OCI-LY1 (cell line): ENCODE results near the gene NBPF6.

Experiments used
- H2AFZ ChIP-seq: fragments of 200-600 bp; sonication (generic), shearing (Covaris generic); 2 replicates; pipeline ENCODE4 v1.6.0; 2014; ENCODE audit warnings: antibody characterized with exemption, mild to moderate bottlenecking, low read length
- H3F3A ChIP-seq: fragments of 200-600 bp; sonication (generic), shearing (Covaris generic); 2 replicates; pipeline ENCODE4 v1.6.0; 2014; ENCODE audit warnings: mild to moderate bottlenecking, antibody characterized with exemption, low read length, moderate library complexity; ENCODE audit not compliant: insufficient read depth
- H3K27ac ChIP-seq: fragments of 200-600 bp; sonication (generic); 2 replicates; pipeline ENCODE4 v1.5.1; 2014; ENCODE audit warnings: low read length, mixed run types, mild to moderate bottlenecking, low read depth; ENCODE audit not compliant: poor library complexity, severe bottlenecking
- H3K27me3 ChIP-seq: fragments of 200-600 bp; sonication (generic); 2 replicates; pipeline ENCODE4 v1.6.0; 2014; ENCODE audit warnings: antibody characterized with exemption, mild to moderate bottlenecking, low read length, moderate library complexity; ENCODE audit not compliant: insufficient read depth
- H3K36me3 ChIP-seq: fragments of 200-600 bp; sonication (generic); 2 replicates; pipeline ENCODE4 v1.6.1; 2014; ENCODE audit warnings: mild to moderate bottlenecking, antibody characterized with exemption, low read length, moderate library complexity, mixed read lengths; ENCODE audit not compliant: insufficient read depth
- H3K4me1 ChIP-seq: fragments of 200-600 bp; sonication (generic); 2 replicates; pipeline ENCODE4 v1.5.1; 2014; ENCODE audit warnings: mild to moderate bottlenecking, low read length, moderate library complexity; ENCODE audit not compliant: insufficient read depth, severe bottlenecking
- H3K4me2 ChIP-seq: fragments of 200-600 bp; sonication (generic), shearing (Covaris generic); 2 replicates; pipeline ENCODE4 v1.6.1; 2014; ENCODE audit warnings: low read length
- H3K4me3 ChIP-seq: fragments of 200-600 bp; sonication (generic); 2 replicates; pipeline ENCODE4 v1.5.1; 2014; ENCODE audit warnings: low read length, low read depth, mild to moderate bottlenecking, mixed read lengths; ENCODE audit not compliant: poor library complexity, severe bottlenecking
- H3K79me2 ChIP-seq: fragments of 200-600 bp; shearing (Covaris generic); 2 replicates; pipeline ENCODE4 v1.6.1; 2016; ENCODE audit warnings: mixed run types, low read length, mixed read lengths; ENCODE audit not compliant: insufficient read depth
- H3K9ac ChIP-seq: fragments of 200-600 bp; sonication (generic), shearing (Covaris generic); 2 replicates; pipeline ENCODE4 v1.6.1; 2014; ENCODE audit warnings: mild to moderate bottlenecking, low read length, mixed read lengths
- H3K9me2 ChIP-seq: fragments of 200-600 bp; sonication (generic), shearing (Covaris generic); 2 replicates; pipeline ENCODE4 v1.6.1; 2014; ENCODE audit warnings: low read depth, mild to moderate bottlenecking, low read length, mixed read lengths
- H3K9me3 ChIP-seq: fragments of 200-600 bp; shearing (Covaris generic); 2 replicates; pipeline ENCODE4 v1.6.1; 2014; ENCODE audit warnings: low read length, mixed read lengths
- H4K20me1 ChIP-seq: fragments of 200-600 bp; sonication (generic), shearing (Covaris generic); 2 replicates; pipeline ENCODE4 v1.6.0; 2016; ENCODE audit warnings: mild to moderate bottlenecking, low read length; ENCODE audit not compliant: insufficient read depth
- CTCF ChIP-seq: fragments of 200-600 bp; sonication (generic), shearing (Covaris generic); IDR thresholded peaks from 2 replicates; pipeline ENCODE4 v1.5.1; 2017; ENCODE audit warnings: mild to moderate bottlenecking, antibody characterized with exemption, low read length, moderate library complexity, mixed read lengths
- EZH2 ChIP-seq: fragments of 200-600 bp; sonication (generic), shearing (Covaris generic); IDR thresholded peaks from 2 replicates; pipeline ENCODE4 v1.8.0; 2017; ENCODE audit warnings: borderline replicate concordance, mixed run types, mild to moderate bottlenecking, antibody characterized with exemption, low read length, moderate library complexity, mixed read lengths

Gene NBPF6

DNA sequence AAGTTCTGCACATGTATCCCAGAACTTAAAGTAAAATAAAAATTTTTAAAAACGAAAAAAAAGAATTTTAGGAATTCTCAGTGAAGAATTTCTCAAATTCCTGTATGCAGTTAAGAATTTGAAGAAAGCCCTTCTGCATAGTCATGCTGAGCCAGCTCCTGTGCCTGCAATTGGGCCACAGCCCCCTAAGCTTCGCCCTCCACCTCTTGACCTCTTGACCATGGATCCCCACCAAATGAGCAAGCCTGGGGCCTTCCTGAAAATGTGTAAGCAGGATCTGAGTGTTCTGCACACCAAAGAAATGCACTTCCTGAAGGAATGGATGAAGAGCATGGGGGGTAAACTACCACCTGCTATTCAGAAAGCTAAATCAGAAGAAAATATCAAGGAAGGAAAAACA, 52.0 kb downstream of the NBPF6 start:
- no peaks in the 10 kb centered on the region for H3F3A ChIP-seq
- TF ChIP-seq CTCF (no peak), EZH2 (no peak)
- H3K4me1 ChIP-seq: no peaks in the 10 kb centered on the region
- H3K27me3 ChIP-seq: no peaks in the 10 kb centered on the region
- H3K9me3 ChIP-seq: no peaks in the 10 kb centered on the region
- no peak overlapping the region for H2AFZ ChIP-seq
- H4K20me1 ChIP-seq: no peaks in the 10 kb centered on the region
- no peaks in the 10 kb centered on the region for H3K36me3 ChIP-seq
- no peaks in the 10 kb centered on the region for H3K79me2 ChIP-seq
- H3K9me2 ChIP-seq: no peaks in the 10 kb centered on the region
- no peak overlapping the region for H3K27ac ChIP-seq
- H3K4me2 ChIP-seq: no peak overlapping the region
- H3K4me3 ChIP-seq: no peak overlapping the region
- no peak overlapping the region for H3K9ac ChIP-seq

DNA sequence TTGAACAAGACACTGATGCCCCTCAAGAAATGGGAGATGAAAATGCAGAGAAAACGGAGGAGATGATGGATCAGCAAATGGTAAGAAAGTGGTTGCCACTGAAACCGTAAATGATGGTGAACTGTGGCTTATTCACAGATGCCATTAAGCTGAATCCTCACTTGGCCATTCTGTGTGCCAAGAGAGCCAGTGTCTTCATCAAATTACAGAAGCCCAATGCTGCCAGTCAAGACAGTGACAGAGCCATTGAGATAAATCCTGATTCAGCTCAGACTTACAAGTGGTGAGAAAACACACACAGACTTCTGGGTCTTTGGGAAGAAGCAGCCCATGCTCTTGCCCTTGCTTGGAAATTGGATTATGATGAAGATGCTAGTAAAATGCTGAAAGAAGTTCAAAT, 52.5 kb downstream of the NBPF6 start:
- Histone ChIP-seq H3K27me3 (no peaks in the 10 kb centered on the region), H3K4me1 (no peaks in the 10 kb centered on the region), H3F3A (no peaks in the 10 kb centered on the region), H3K9ac (no peak overlapping the region), H3K79me2 (no peaks in the 10 kb centered on the region), H3K36me3 (no peaks in the 10 kb centered on the region), H4K20me1 (no peaks in the 10 kb centered on the region), H3K9me2 (no peaks in the 10 kb centered on the region), H3K4me2 (no peak overlapping the region), H3K9me3 (no peaks in the 10 kb centered on the region), H3K27ac (no peak overlapping the region), H2AFZ (no peak overlapping the region), H3K4me3 (no peak overlapping the region)
- TF ChIP-seq CTCF (no peak), EZH2 (no peak)

DNA sequence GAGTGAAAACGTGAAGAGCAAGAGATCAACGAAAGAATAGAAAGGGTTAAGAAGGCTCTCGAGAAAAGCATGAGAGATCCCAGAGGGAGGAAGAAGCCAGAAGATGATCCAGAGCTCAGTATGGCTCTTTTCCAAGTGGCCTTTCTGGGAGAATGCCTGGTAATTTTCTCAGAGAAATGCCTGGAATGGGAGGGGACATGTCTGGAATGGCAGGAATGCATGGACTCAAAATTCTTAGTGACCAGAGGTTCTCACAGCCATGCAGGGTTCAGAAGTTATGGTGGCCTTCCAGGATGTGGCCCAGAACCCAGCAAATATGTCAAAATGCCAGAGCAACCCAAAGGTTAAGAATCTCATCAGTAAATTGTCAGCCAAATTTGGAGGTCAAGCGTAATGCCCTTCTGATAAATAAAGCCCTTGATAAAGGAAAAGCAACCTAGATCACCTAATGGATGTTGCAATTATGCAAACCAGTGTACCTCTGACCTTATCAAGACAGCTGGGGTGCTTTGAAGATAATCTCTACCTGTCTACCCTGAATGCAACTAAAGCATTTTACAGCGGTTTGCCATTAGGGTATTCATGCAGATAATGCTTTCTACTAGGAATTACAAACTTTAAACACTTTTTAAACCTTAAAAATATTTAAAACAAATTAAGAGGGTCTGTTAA, 53.1 kb downstream of the NBPF6 start:
- no peak overlapping the region for H3K9ac ChIP-seq
- no peaks in the 10 kb centered on the region for H3K36me3 ChIP-seq
- H3K9me2 ChIP-seq: no peaks in the 10 kb centered on the region
- H4K20me1 ChIP-seq: no peaks in the 10 kb centered on the region
- no peaks in the 10 kb centered on the region for H3K79me2 ChIP-seq
- H3K27me3 ChIP-seq: no peaks in the 10 kb centered on the region
- no peak overlapping the region for H3K4me3 ChIP-seq
- TF ChIP-seq CTCF (no peak), EZH2 (no peak)
- no peak overlapping the region for H3K27ac ChIP-seq
- no peaks in the 10 kb centered on the region for H3K4me1 ChIP-seq
- H3F3A ChIP-seq: no peaks in the 10 kb centered on the region
- no peak overlapping the region for H2AFZ ChIP-seq
- H3K4me2 ChIP-seq: no peak overlapping the region
- no peaks in the 10 kb centered on the region for H3K9me3 ChIP-seq
